Measurements from ENCODE around the gene TAF4.

DNA sequence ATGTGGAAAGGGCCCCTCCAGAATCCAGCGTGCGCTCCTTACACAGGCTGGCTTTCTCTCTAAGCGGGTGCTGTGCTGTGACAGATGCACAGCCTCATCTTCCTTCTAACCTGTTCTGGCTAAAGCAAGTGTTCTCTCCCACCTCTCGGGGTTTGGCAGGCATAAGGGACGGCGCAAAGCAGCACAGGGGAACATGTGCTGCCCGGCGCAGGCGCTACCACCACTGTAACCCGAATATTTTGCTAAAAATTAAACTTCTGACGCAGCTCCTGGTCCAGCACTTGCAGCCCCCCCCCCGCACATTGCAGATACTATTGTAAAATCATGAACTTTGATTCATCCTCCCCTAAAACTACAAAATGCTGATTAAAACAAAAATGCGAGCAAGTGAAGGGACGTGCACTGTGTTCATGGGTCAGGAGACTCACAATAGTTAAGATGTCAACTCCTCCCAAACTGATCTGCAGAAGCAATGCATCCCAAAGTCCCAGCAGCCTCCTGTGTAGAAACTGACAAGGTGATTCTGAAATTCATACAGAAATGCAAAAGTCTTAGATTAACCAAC is 43.0 kb downstream of the TAF4 start:
- TF ChIP-seq, protein P1, sequence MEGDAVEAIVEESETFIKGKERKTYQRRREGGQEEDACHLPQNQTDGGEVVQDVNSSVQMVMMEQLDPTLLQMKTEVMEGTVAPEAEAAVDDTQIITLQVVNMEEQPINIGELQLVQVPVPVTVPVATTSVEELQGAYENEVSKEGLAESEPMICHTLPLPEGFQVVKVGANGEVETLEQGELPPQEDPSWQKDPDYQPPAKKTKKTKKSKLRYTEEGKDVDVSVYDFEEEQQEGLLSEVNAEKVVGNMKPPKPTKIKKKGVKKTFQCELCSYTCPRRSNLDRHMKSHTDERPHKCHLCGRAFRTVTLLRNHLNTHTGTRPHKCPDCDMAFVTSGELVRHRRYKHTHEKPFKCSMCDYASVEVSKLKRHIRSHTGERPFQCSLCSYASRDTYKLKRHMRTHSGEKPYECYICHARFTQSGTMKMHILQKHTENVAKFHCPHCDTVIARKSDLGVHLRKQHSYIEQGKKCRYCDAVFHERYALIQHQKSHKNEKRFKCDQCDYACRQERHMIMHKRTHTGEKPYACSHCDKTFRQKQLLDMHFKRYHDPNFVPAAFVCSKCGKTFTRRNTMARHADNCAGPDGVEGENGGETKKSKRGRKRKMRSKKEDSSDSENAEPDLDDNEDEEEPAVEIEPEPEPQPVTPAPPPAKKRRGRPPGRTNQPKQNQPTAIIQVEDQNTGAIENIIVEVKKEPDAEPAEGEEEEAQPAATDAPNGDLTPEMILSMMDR (IDR thresholded peaks at IDR 0.05), result no peak
- TF ChIP-seq POLR2A (IDR thresholded peaks at IDR 0.05), result no peak

Data from thyroid gland (tissue), 4 donors.